ENCODE data around the gene DNAJC15.

Gene DNAJC15

GRCh38 chr13:43110036-43110435 lies 86.7 kb downstream of the DNAJC15 start:
- Histone ChIP-seq H3K4me3 (ENCODE audit: low read length, poor library complexity, severe bottlenecking) (no peak overlapping the region), H2AFZ (ENCODE audit: low read length) (no peak overlapping the region), H3F3A (ENCODE audit: low read depth) (no peaks in the 10 kb centered on the region), H3K79me2 (ENCODE audit: insufficient read depth, low read length) (no peaks in the 10 kb centered on the region), H3K4me2 (ENCODE audit: low read depth, low read length, poor library complexity, severe bottlenecking) (no peak overlapping the region), H3K9me3 (ENCODE audit: insufficient read depth, low read depth, low read length) (no peaks in the 10 kb centered on the region), H3K27me3 (ENCODE audit: insufficient read depth, low read length, poor library complexity, severe bottlenecking) (no peaks in the 10 kb centered on the region), H3K4me1 (ENCODE audit: insufficient read depth, low read length, poor library complexity, severe bottlenecking) (no peaks in the 10 kb centered on the region), H3K9me2 (replicated peaks; ENCODE audit: low read depth, low read length) (no peaks in the 10 kb centered on the region), H3K36me3 (ENCODE audit: insufficient read depth, low read length) (no peaks in the 10 kb centered on the region), H3K9ac (ENCODE audit: low read depth, low read length, poor library complexity, severe bottlenecking) (no peak overlapping the region), H4K20me1 (ENCODE audit: insufficient read depth, low read length, poor library complexity, severe bottlenecking) (no peaks in the 10 kb centered on the region)
- TF ChIP-seq EZH2phosphoT487 (IDR thresholded peaks at IDR 0.05; ENCODE audit: borderline replicate concordance) (no peak), CTCF (conservative IDR thresholded peaks at IDR 0.05; ENCODE audit: low read length) (no peak)

GRCh38 chr13:43110658-43111057 lies 87.3 kb downstream of the DNAJC15 start:
- H3K79me2 ChIP-seq (ENCODE audit: insufficient read depth, low read length) = no peaks in the 10 kb centered on the region
- H3K9ac ChIP-seq (ENCODE audit: low read depth, low read length, poor library complexity, severe bottlenecking) = no peak overlapping the region
- no peak overlapping the region for H3K4me3 ChIP-seq (ENCODE audit: low read length, poor library complexity, severe bottlenecking)

GRCh38 chr13:43111559-43112400 lies 88.4 kb downstream of the DNAJC15 start:
- Histone ChIP-seq H3K4me2 (ENCODE audit: low read depth, low read length, poor library complexity, severe bottlenecking) (no peak overlapping the region), H3K36me3 (ENCODE audit: insufficient read depth, low read length) (no peaks in the 10 kb centered on the region), H2AFZ (ENCODE audit: low read length) (no peak overlapping the region), H3K79me2 (ENCODE audit: insufficient read depth, low read length) (no peaks in the 10 kb centered on the region), H4K20me1 (ENCODE audit: insufficient read depth, low read length, poor library complexity, severe bottlenecking) (no peaks in the 10 kb centered on the region), H3K9ac (ENCODE audit: low read depth, low read length, poor library complexity, severe bottlenecking) (no peak overlapping the region), H3K9me2 (replicated peaks; ENCODE audit: low read depth, low read length) (no peaks in the 10 kb centered on the region), H3K4me1 (ENCODE audit: insufficient read depth, low read length, poor library complexity, severe bottlenecking) (no peaks in the 10 kb centered on the region), H3K4me3 (ENCODE audit: low read length, poor library complexity, severe bottlenecking) (no peak overlapping the region), H3K27me3 (ENCODE audit: insufficient read depth, low read length, poor library complexity, severe bottlenecking) (no peaks in the 10 kb centered on the region), H3K9me3 (ENCODE audit: insufficient read depth, low read depth, low read length) (no peaks in the 10 kb centered on the region), H3F3A (ENCODE audit: low read depth) (no peaks in the 10 kb centered on the region)
- no peak for TF ChIP-seq CTCF (conservative IDR thresholded peaks at IDR 0.05; ENCODE audit: low read length)
- no peak for TF ChIP-seq EZH2phosphoT487 (IDR thresholded peaks at IDR 0.05; ENCODE audit: borderline replicate concordance)

More at GRCh38 chr13:43110658-43111057, 87.3 kb downstream of the DNAJC15 start:
- Histone ChIP-seq H3K9me2 (replicated peaks; ENCODE audit: low read depth, low read length) (no peaks in the 10 kb centered on the region), H3K36me3 (ENCODE audit: insufficient read depth, low read length) (no peaks in the 10 kb centered on the region), H3K27me3 (ENCODE audit: insufficient read depth, low read length, poor library complexity, severe bottlenecking) (no peaks in the 10 kb centered on the region), H3K9me3 (ENCODE audit: insufficient read depth, low read depth, low read length) (no peaks in the 10 kb centered on the region), H3K4me1 (ENCODE audit: insufficient read depth, low read length, poor library complexity, severe bottlenecking) (no peaks in the 10 kb centered on the region), H3K4me2 (ENCODE audit: low read depth, low read length, poor library complexity, severe bottlenecking) (no peak overlapping the region), H4K20me1 (ENCODE audit: insufficient read depth, low read length, poor library complexity, severe bottlenecking) (no peaks in the 10 kb centered on the region), H2AFZ (ENCODE audit: low read length) (no peak overlapping the region), H3F3A (ENCODE audit: low read depth) (no peaks in the 10 kb centered on the region)
- TF ChIP-seq EZH2phosphoT487 (IDR thresholded peaks at IDR 0.05; ENCODE audit: borderline replicate concordance) = no peak
- no peak for TF ChIP-seq CTCF (conservative IDR thresholded peaks at IDR 0.05; ENCODE audit: low read length)

Data from Loucy (cell line).